HG02588 (cell line): Measurements from ENCODE around the gene LCE1C.

ENCODE experiments used
- ATAC-seq: cut with Tn5 transposase; IDR thresholded peaks from one replicate; pipeline ENCODE4 v1.9.1; 2021; ENCODE audit warnings: mild to moderate bottlenecking, moderate library complexity; ENCODE audit not compliant: unreplicated experiment

LCE1C gene

GRCh38 chr1:152760551-152761190 lies 45.8 kb downstream of the LCE1C start:
- ATAC-seq: no peak

DNA sequence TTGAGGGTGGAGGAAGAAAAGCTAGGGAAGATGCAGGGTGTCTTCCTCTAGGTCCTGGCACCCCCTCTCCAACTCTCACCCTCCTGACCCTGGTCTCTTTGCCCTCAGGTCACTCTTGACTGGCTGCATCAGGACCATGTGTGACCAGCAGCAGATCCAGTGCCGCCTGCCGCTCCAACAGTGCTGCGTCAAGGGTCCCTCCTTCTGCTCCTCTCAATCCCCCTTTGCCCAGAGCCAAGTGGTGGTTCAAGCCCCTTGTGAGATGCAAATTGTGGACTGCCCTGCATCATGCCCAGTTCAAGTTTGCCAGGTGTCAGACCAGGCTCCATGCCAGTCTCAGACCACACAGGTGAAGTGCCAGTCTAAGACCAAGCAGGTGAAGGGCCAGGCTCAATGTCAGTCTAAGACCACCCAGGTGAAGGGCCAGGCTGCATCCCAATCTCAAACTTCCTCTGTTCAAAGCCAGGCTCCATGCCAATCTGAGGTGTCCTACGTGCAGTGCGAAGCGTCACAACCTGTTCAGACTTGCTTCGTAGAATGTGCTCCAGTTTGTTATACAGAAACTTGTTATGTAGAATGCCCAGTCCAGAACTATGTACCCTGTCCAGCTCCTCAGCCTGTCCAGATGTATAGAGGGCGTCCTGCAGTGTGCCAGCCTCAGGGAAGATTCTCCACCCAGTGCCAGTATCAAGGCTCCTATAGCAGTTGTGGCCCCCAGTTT lies 46.8 kb downstream of the LCE1C start:
- no peak for ATAC-seq

DNA sequence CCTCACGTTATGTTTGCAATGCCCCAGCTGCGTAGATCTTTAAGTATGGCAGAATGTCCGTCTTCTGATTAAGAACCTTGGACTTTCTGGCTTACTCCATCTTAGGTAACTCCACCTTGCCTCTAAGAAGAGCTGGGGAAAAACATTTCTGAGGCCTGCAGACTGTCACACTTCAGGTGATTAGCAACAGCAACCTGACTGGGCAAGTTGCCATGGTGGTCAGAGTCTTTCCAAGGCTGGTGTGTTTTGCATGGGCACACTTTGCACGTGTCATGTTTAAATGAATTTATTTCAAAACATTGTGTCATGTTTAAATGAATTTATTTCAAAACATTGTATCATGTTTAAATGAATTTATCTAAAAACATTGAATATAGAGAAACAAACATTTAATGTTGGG lies 47.8 kb downstream of the LCE1C start:
- ATAC-seq: no peak

DNA sequence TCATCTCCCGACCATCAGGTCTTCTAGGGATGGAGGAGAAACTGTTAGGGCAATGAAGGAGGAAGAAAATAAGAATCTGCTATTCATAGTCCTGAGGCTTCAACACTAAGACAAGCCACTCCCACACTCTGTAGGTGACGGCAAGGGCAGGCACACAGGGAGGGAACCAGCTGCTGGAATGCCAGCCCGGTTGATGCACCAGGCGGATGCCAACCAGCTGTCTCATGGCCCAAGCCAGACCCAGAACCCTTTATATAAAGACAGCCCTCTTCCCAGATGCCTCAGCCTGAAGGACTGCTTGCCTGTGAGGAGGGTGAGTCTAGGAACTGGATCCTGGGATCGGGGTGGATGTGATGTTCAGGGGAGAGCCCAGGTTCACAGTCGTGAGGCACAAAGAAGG lies 48.7 kb downstream of the LCE1C start, which contains the start of gene KPRP:
Gene KPRP (plus strand): TSS at position 279 of the 400 bp plus-strand sequence. CDS start 1,564 bp downstream, outside the sequence.
- no peak for ATAC-seq

DNA sequence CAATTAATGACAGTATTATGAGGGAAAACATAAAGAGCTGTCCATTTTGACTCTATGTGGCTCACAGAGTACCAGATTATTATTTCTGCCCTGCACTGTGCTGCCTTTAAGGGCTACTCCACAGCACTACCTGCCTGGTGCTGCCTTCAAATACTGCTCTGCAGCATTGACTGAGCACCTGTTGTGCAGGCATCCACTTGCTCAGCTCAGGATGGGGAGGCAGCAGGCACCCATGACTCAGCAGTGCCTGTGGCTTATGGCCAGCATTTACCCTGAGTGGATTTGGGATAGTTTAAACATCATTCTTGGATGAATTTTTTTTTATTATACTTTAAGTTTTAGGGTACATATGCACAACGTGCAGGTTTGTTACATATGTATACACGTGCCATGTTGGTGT lies 49.6 kb downstream of the LCE1C start:
- no peak for ATAC-seq
